MM.1S (cell line): ENCODE data around the gene POLE4.

Experiments used
- DNase-seq: peaks from one replicate; pipeline ENCODE4 v3.0.0-alpha.2; 2015
- H2AFZ ChIP-seq: fragments of 300-600 bp; sonication (generic); 2 replicates; pipeline ENCODE4 v1.6.0; 2016; ENCODE audit warnings: antibody characterized with exemption, low read length
- H3F3A ChIP-seq: fragments of 300-600 bp; sonication (generic); 2 replicates; pipeline ENCODE4 v1.6.1; 2016; ENCODE audit warnings: mild to moderate bottlenecking, antibody characterized with exemption, low read length, moderate library complexity, mixed read lengths; ENCODE audit not compliant: insufficient read depth
- H3K27ac ChIP-seq: fragments of 300-600 bp; sonication (generic); 2 replicates; pipeline ENCODE4 v1.5.1; 2016; ENCODE audit warnings: mild to moderate bottlenecking, low read length
- H3K27me3 ChIP-seq: fragments of 300-600 bp; sonication (generic); replicated peaks from 2 replicates; pipeline ENCODE4 v1.6.0; 2016; ENCODE audit warnings: low read length; ENCODE audit not compliant: insufficient read depth
- H3K36me3 ChIP-seq: fragments of 300-600 bp; sonication (generic); replicated peaks from 2 replicates; pipeline ENCODE4 v1.6.1; 2016; ENCODE audit warnings: mild to moderate bottlenecking, low read length, mixed read lengths; ENCODE audit not compliant: insufficient read depth
- H3K4me1 ChIP-seq: fragments of 300-600 bp; sonication (generic); 2 replicates; pipeline ENCODE4 v1.6.1; 2016; ENCODE audit warnings: low read length, mixed read lengths
- H3K4me2 ChIP-seq: fragments of 300-600 bp; sonication (generic); 2 replicates; pipeline ENCODE4 v1.6.0; 2016; ENCODE audit warnings: low read depth, low read length
- H3K4me3 ChIP-seq: fragments of 300-600 bp; sonication (generic); 2 replicates; pipeline ENCODE4 v1.5.1; 2016; ENCODE audit warnings: low read length, mixed read lengths
- H3K79me2 ChIP-seq: fragments of 300-600 bp; sonication (generic); 2 replicates; pipeline ENCODE4 v1.6.1; 2016; ENCODE audit warnings: mixed run types, low read length, mixed read lengths
- H3K9ac ChIP-seq: fragments of 300-600 bp; sonication (generic); 2 replicates; pipeline ENCODE4 v1.6.1; 2016; ENCODE audit warnings: low read length, mixed read lengths
- H3K9me2 ChIP-seq: fragments of 300-600 bp; sonication (generic); replicated peaks from 2 replicates; pipeline ENCODE4 v1.6.1; 2016; ENCODE audit warnings: mild to moderate bottlenecking, low read length, mixed read lengths; ENCODE audit not compliant: insufficient read depth
- H3K9me3 ChIP-seq: fragments of 300-600 bp; sonication (generic); replicated peaks from 2 replicates; pipeline ENCODE4 v1.6.1; 2016; ENCODE audit warnings: mild to moderate bottlenecking, low read length, mixed read lengths; ENCODE audit not compliant: insufficient read depth
- H4K20me1 ChIP-seq: fragments of 300-600 bp; sonication (generic); 2 replicates; pipeline ENCODE4 v1.6.1; 2016; ENCODE audit warnings: mild to moderate bottlenecking, low read length, moderate library complexity, mixed read lengths; ENCODE audit not compliant: insufficient read depth
- EZH2 ChIP-seq: fragments of 300-600 bp; sonication (generic); optimal IDR thresholded peaks from 2 replicates; pipeline ENCODE3; 2017; ENCODE audit warnings: low read depth, mild to moderate bottlenecking, antibody characterized with exemption, low read length, mixed read lengths
- EZH2phosphoT487 ChIP-seq: fragments of 300-600 bp; sonication (generic); IDR thresholded peaks from 2 replicates; pipeline ENCODE4 v1.6.1; 2018; ENCODE audit warnings: antibody characterized with exemption, low read length
- TF ChIP-seq, protein P1 (sequence below): fragments of 300-600 bp; sonication (generic); IDR thresholded peaks from 2 replicates; pipeline ENCODE4 v1.5.1; 2016; ENCODE audit warnings: antibody characterized with exemption, low read length, mixed read lengths

POLE4 gene

DNA sequence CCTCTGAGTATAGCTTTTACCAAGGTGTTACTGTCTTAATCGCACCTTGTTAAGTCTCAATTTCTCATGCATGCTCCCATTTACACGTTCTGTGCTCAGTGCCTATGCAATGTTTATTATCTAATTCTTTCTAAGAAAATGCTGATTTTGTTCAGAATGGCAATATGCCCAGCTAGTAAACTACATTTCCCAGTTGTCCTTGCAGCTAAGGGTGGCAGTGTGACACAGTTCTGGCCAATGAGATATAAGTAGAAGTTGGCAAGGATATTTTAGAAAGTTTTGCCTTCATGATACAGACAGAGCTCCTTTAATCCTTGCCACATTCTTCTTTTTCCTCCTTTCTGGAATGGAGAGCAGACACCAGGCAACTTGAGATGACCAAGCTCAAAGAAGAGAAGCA is 45.3 kb downstream of the POLE4 start:
- Histone ChIP-seq H3K4me2 (no peak overlapping the region), H3K27me3 (no peaks in the 10 kb centered on the region), H3F3A (no peaks in the 10 kb centered on the region), H3K36me3 (no peaks in the 10 kb centered on the region), H3K9me2 (no peaks in the 10 kb centered on the region), H3K27ac (no peak overlapping the region), H3K9me3 (no peaks in the 10 kb centered on the region), H4K20me1 (no peaks in the 10 kb centered on the region), H3K79me2 (no peaks in the 10 kb centered on the region), H2AFZ (no peak overlapping the region), H3K9ac (no peak overlapping the region), H3K4me3 (no peak overlapping the region), H3K4me1 (no peaks in the 10 kb centered on the region)
- no peak for DNase-seq
- no peak for TF ChIP-seq EZH2phosphoT487
- TF ChIP-seq, protein P1, sequence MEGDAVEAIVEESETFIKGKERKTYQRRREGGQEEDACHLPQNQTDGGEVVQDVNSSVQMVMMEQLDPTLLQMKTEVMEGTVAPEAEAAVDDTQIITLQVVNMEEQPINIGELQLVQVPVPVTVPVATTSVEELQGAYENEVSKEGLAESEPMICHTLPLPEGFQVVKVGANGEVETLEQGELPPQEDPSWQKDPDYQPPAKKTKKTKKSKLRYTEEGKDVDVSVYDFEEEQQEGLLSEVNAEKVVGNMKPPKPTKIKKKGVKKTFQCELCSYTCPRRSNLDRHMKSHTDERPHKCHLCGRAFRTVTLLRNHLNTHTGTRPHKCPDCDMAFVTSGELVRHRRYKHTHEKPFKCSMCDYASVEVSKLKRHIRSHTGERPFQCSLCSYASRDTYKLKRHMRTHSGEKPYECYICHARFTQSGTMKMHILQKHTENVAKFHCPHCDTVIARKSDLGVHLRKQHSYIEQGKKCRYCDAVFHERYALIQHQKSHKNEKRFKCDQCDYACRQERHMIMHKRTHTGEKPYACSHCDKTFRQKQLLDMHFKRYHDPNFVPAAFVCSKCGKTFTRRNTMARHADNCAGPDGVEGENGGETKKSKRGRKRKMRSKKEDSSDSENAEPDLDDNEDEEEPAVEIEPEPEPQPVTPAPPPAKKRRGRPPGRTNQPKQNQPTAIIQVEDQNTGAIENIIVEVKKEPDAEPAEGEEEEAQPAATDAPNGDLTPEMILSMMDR, result no peak
- TF ChIP-seq EZH2, result no peak

DNA sequence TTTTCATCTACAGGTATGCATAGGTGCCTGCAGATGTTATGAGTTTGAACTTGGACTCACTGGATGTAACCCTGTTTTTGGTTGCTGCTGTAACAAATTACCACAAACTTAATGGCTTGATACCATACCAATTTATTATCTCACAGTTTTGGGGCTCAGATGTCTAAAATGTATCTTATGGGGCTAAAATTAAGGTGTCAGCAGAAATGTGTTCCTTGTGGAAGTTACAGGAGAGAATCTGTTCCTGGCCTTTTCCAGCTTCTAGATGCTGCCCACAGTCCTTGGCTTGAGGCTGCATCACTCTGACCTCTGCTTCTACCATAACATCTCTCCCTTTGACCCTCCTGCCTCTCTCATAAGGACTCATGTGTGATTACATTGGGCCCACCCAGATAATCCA is 47.6 kb downstream of the POLE4 start:
- H3K9me3 ChIP-seq, result no peaks in the 10 kb centered on the region

DNA sequence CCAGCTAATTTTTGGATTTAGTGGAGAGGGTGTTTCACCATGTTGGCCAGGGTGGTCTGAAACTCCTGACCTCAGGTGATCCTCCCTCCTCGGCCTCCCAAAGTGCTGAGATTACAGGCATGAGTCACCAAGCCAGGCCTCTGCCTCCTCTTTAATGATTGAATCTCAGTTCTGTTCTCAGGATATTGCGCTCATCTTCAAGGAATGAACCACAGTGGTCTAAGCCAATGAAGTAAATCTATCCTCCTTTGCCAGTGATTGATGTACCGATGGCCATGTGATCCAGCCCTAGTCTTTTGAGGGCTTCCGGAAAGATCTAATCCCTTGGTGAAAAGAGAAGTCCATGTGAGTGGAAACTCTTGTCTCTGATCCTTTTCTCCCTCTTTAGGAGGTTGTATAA is 48.6 kb downstream of the POLE4 start:
- TF ChIP-seq EZH2phosphoT487, result no peak
- TF ChIP-seq, protein P1, result no peak
- no peak for TF ChIP-seq EZH2
- Histone ChIP-seq H3K27me3 (no peaks in the 10 kb centered on the region), H3K4me3 (no peak overlapping the region)

More for the DNA sequence above, 47.6 kb downstream of the POLE4 start:
- no peaks in the 10 kb centered on the region for H4K20me1 ChIP-seq
- no peak overlapping the region for H3K4me3 ChIP-seq
- no peaks in the 10 kb centered on the region for H3K4me1 ChIP-seq
- H3F3A ChIP-seq, result no peaks in the 10 kb centered on the region
- TF ChIP-seq EZH2phosphoT487 (no peak), EZH2 (no peak)
- TF ChIP-seq, protein P1, result no peak
- H3K9ac ChIP-seq, result no peak overlapping the region
- H3K4me2 ChIP-seq, result no peak overlapping the region
- H3K27me3 ChIP-seq, result no peaks in the 10 kb centered on the region
- no peak overlapping the region for H3K27ac ChIP-seq
- no peak for DNase-seq
- no peaks in the 10 kb centered on the region for H3K79me2 ChIP-seq
- H3K9me2 ChIP-seq, result no peaks in the 10 kb centered on the region
- H2AFZ ChIP-seq, result no peak overlapping the region
- H3K36me3 ChIP-seq, result no peaks in the 10 kb centered on the region

More for the DNA sequence above, 48.6 kb downstream of the POLE4 start:
- no peaks in the 10 kb centered on the region for H3K9me2 ChIP-seq
- no peak overlapping the region for H3K9ac ChIP-seq
- H4K20me1 ChIP-seq, result no peaks in the 10 kb centered on the region
- no peak overlapping the region for H2AFZ ChIP-seq
- H3K79me2 ChIP-seq, result no peaks in the 10 kb centered on the region
- no peaks in the 10 kb centered on the region for H3K4me1 ChIP-seq
- H3F3A ChIP-seq, result no peaks in the 10 kb centered on the region
- no peak overlapping the region for H3K27ac ChIP-seq
- DNase-seq, result no peak
- H3K4me2 ChIP-seq, result no peak overlapping the region
- no peaks in the 10 kb centered on the region for H3K36me3 ChIP-seq
- H3K9me3 ChIP-seq, result no peaks in the 10 kb centered on the region
